Breast epithelium (tissue), 3 donors: ENCODE data around the gene C11orf97.
"Not testable (repeated sequence)": the region's sequence is repeated elsewhere in the genome, so short reads cannot be mapped to it uniquely, and the experiment has no call there.

ENCODE experiments used
- POLR2A ChIP-seq: fragments of 450-650 bp; IDR thresholded peaks from one replicate; pipeline ENCODE4 v1.6.1; 2016; ENCODE audit warnings: antibody characterized with exemption, mild to moderate bottlenecking, moderate library complexity
- POLR2AphosphoS5 ChIP-seq, 3 donors: sonication (generic); formaldehyde crosslinking; IDR thresholded peaks; one replicate each; pipeline ENCODE4 v1.6.1; 2017; ENCODE audit warnings: antibody characterized with exemption in 3 of 3
- TF ChIP-seq, protein P1 (sequence below), 3 donors: fragments of 450-650 bp; IDR thresholded peaks; one replicate each; pipeline ENCODE4 v1.5.1; 2016 to 2017; ENCODE audit warnings: antibody characterized with exemption in 3 of 3, mild to moderate bottlenecking in 3 of 3, moderate library complexity in 3 of 3

- TF ChIP-seq, protein P1, sequence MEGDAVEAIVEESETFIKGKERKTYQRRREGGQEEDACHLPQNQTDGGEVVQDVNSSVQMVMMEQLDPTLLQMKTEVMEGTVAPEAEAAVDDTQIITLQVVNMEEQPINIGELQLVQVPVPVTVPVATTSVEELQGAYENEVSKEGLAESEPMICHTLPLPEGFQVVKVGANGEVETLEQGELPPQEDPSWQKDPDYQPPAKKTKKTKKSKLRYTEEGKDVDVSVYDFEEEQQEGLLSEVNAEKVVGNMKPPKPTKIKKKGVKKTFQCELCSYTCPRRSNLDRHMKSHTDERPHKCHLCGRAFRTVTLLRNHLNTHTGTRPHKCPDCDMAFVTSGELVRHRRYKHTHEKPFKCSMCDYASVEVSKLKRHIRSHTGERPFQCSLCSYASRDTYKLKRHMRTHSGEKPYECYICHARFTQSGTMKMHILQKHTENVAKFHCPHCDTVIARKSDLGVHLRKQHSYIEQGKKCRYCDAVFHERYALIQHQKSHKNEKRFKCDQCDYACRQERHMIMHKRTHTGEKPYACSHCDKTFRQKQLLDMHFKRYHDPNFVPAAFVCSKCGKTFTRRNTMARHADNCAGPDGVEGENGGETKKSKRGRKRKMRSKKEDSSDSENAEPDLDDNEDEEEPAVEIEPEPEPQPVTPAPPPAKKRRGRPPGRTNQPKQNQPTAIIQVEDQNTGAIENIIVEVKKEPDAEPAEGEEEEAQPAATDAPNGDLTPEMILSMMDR (IDR thresholded peaks at IDR 0.05) = not testable (repeated sequence)
- TF ChIP-seq POLR2A; POLR2AphosphoS5 (IDR thresholded peaks at IDR 0.05): not testable (repeated sequence)
Measured at GRCh38 chr11:94555752-94556329, 43.6 kb downstream of the C11orf97 start.
